Left lobe of liver (tissue), 2 donors: ENCODE measurements around the gene C1QTNF12. TPM values are rescaled to one million over a fixed set of nuclear protein-coding genes. Genes with fewer than 3 reads are reported as not detected.
"Not testable (repeated sequence)": the region's sequence is repeated elsewhere in the genome, so short reads cannot be mapped to it uniquely, and the experiment has no call there.

Source experiments
- ATAC-seq: fragments of 200-7000 bp; cut with Tn5 transposase; one replicate; pipeline ENCODE4 v1.9.1; 2020; ENCODE audit warnings: mild to moderate bottlenecking, moderate library complexity
- DNase-seq: peaks from one replicate; pipeline ENCODE4 v3.0.0-alpha.2; 2020; ENCODE audit warnings: low spot score
- total RNA-seq: library from RNA; stranded (reverse); gene quantifications from one replicate; pipeline ENCODE4 v1.2.1, GENCODE V29; 2021
- donor health status: DM: no; HTN: no; CAD: no; lungs with moderate emphysema.
- donor health status: DM: no; HTN: yes; CAD: no.

Gene C1QTNF12
- total RNA-seq, 1 donor from 2014 or later: 3.5 TPM

DNA sequence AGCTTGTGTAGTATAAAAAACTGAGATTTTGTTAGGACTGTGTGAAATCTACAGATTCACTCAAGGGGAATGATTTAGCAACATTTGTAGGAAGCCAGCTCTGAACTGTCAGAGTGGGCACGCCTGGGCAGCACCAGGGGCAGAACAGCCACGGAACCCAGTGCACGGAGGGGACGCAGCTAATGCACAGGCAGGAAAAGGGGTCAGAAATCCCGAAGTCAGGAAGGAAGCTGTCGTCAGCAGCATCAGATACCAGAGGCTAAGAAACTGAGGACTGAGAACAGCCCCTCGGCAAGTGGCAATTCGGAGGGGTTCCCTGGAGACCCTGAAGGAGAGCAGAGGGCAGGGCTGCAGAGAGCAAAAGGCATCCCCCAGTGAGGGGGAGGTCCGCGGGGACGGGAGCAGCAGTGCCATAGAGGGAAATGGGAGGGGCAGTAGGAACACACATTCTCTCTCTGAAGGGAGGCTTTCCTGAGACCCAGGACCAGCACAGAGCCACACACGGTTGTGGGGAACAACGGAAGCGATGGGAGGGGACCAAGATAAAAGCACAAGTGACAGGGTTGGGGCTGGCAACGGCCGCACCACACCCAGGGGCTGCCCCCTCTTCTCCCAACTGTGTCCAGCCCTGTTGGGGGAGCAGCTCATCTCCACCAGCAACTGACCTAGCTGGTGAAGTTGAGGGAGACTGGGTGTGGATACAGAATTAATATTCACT is 14.5 kb upstream of the C1QTNF12 start:
- ATAC-seq: peak; percentile 23
- DNase-seq: no peak

- ATAC-seq (no peak), DNase-seq (no peak)
Measured at GRCh38 chr1:1259951-1260600, 13.6 kb upstream of the C1QTNF12 start.

DNA sequence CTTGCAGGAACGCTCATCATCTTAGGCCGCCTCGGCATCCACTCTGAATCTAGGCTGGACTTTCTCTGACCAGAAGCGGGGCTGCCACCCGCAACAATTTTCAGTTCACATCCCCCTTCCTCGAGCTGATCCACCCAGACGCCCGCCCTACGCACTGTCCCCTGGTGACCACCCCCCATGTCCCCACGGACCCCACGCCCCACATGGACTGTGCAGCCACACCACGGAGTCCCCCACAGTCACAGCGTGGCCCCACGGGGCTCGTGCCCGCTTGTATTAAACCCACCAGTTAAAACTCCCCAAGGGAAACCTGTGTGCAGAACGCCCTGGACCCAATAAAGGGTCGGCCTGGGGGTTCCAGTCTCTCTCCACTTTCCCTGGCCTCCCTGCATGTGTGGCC is 13.0 kb upstream of the C1QTNF12 start:
- DNase-seq: no peak
- ATAC-seq: no peak

DNA sequence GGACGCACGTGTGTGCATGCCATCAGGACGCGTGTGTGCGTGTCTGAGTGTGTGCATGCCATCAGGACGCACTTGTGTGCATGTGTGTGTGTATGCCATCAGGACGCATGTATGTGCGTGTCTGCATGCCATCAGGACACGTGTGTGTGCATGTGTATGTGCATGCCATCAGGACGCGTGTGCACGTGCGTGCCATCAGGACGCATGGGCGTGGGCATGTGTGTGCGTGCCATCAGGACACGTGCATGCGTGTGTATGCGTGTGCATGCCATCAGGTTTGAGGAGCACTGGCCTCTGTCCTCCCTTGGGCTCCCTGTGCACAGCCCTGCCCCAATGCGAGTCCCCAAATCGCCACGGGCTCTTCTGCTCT is 12.6 kb upstream of the C1QTNF12 start:
- DNase-seq: no peak
- ATAC-seq: no peak

DNA sequence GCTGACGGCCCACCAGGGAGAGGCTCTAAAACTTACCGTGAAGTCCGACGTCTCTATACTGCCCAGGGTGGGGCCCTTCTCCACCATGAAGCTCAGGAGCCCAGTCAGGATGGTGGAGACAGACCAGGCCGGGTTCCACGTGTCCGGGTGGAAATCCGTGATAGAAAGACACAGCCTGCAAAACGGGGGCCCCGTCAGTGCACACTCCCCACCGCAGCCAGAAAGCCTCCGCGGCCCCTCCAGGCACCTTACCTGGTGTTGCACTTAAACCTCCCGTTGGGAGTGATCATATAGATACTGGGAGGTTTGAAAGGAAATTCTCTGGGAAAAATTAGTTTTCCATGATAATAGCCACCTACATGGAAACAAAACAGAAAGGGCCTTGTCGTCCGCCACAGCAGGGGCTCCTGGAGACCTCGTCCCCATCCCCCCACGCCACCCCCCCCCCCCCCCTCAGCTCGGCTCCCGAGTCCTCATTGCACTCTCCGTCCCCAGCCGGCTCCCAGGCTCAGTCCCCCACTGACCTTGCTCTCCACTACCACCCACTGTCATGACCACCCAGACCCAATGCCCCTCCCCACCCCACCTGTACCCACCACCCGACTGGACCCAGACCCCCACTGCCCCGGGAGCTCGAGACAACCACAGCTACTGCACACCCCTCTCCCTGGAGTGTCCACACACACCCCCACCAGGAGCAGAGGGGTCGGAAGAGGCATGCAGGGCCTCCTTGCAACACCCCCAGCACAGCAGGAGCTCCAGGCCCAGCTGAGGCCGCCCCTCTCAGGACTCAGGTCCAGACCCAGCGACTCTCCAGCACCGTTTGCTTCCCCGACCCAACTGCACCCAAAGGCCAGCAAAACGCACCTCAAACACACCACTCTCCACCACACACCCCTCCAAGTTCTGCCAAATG is 10.7 kb upstream of the C1QTNF12 start:
- no peak for DNase-seq
- ATAC-seq: no peak

DNA sequence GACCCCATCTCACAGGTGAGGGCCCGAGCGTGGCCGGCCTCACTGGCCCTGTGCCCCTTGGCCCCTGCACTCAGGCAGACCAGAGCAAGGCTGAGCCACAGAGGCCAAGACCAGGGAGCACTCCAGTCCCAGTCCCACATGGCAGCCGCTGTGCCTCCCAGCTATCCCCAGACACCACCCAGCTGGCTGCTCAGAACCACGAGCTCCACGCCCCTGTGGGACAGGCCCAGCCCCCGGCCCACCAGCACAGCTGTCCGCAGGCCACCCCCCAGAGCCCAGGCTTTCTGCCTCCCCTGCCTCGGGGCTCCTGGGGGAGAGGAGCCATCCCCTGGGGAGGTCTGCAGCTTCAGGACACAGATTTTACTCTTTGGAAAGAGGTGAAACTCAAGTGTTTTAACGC is 9.1 kb upstream of the C1QTNF12 start:
- ATAC-seq (no peak), DNase-seq (no peak)

- DNase-seq (no peak), ATAC-seq (no peak)
Measured at GRCh38 chr1:1255078-1255477, 8.6 kb upstream of the C1QTNF12 start.

GRCh38 chr1:1254667-1254998 is 8.1 kb upstream of the C1QTNF12 start:
- ATAC-seq (no peak), DNase-seq (no peak)

DNA sequence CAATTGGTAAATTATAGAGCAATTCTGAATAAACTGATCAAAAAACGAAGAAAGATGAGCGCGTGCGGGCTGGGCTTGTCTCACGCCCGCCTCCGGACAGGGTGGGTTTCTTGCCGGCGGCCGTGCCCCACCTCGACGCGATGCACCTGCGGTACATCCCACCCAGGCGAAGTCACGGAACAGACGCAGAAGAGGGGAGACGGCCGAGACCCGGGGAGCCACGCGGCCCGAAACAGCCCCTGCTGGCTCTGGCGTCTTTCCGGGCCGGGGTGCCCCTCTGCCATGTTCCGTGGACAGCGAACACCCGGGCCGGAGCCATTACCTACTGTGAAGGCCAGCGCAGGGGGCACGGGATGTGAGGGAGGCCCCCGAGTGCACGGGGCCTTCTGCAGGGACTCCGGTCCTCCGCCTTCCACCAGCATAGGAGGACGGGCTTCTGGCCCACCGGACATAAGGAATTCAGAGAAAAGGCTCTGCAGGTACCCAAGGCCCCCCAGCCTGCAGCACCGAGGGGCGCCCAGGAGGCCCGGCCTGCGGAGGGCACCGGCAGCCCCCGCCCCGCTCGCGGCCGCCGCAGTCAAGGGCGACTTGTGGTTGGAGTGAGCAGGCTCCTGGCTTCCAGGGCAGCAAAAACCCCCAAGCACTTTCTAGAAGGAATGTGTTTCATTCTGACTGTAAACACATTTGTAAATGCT is 7.6 kb upstream of the C1QTNF12 start:
- DNase-seq: no peak
- ATAC-seq: no peak

DNA sequence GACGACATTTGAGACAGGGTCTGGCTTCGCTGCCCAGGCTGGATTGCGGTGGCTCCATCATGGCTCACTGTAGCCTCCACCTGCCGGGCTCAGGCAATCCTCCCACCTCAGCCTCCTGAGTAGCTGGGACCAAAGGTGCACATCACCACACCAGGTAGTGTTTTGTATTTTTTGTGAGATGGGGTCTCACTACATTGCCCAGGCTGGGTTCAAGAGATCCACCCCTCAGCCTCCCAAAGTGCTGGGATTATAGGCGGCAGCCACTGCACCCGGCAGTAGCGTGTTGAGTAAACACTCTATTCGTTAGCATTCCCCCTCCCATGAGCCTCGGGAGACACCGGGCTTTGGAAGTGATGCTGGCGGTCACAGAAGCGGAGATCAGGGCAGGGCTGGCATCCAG is 6.8 kb upstream of the C1QTNF12 start:
- ATAC-seq (no peak), DNase-seq (no peak)

GRCh38 chr1:1250786-1251284 is 4.3 kb upstream of the C1QTNF12 start:
- DNase-seq (no peak), ATAC-seq (no peak)

DNA sequence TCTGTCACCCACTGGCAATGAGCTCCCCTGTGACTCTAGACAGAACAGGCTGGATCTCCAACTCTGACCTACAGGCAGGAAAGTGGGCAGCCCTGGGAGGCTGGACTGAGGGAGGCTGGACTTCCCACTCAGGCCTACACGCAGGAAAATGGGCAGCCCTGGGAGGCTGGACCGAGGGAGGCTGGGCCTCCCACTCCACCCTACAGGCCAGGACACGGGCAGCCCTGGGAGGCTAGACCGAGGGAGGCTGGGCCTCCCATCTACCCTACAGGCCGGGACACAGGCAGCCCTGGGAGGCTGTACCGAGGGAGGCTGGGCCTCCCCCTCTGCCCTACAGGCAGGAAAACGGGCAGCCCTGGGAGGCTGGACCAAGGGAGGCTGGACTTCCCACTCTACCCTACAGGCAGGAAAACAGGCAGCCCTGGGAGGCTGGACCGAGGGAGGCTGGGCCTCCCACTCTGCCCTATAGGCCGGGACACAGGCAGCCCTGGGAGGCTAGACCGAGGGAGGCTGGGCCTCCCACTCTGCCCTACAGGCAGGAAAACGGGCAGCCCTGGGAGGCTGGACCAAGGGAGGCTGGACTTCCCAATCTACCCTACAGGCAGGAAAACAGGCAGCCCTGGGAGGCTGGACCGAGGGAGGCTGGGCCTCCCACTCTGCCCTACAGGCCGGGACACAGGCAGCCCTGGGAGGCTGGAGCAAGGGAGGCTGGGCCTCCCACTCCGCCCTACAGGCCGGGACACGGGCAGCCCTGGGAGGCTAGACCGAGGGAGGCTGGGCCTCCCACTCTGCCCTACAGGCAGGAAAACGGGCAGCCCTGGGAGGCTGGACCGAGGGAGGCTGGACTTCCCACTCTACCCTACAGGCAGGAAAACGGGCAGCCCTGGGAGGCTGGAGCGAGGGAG is 1.7 kb upstream of the C1QTNF12 start:
- DNase-seq, ATAC-seq: not testable (repeated sequence)

DNA sequence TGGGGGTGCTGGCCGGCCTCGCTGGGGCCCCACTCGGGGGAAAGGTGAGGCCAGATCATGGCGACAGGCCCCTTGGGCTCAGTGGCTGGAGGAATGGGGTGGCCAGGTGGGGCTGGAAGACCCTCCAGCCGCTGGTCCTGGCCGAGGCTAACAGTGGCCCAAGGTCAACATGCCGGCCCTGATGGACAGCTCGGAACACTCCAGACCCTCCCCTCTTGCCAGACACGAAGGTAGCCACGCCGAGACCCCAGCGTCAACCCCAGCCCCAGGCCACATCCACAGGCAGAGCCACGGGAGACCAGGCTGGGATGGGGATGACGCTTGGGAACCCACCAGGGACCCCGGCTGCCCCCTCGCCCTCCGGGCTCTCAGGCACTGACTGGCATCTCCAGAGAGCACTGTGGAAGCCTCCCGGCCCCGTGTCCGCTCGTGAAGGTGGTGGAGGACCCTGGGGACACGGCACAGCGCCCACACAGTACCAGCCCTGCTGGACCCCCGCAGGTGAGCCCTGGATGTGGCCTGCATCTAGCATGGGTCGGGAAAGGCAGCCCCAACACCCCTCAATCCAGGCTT is 905 bp upstream of the C1QTNF12 start:
- DNase-seq (no peak), ATAC-seq (peak; percentile 13)

GRCh38 chr1:1245817-1246576 is 525 bp downstream of the C1QTNF12 start:
- DNase-seq: no peak
- ATAC-seq: peak; percentile 10

DNA sequence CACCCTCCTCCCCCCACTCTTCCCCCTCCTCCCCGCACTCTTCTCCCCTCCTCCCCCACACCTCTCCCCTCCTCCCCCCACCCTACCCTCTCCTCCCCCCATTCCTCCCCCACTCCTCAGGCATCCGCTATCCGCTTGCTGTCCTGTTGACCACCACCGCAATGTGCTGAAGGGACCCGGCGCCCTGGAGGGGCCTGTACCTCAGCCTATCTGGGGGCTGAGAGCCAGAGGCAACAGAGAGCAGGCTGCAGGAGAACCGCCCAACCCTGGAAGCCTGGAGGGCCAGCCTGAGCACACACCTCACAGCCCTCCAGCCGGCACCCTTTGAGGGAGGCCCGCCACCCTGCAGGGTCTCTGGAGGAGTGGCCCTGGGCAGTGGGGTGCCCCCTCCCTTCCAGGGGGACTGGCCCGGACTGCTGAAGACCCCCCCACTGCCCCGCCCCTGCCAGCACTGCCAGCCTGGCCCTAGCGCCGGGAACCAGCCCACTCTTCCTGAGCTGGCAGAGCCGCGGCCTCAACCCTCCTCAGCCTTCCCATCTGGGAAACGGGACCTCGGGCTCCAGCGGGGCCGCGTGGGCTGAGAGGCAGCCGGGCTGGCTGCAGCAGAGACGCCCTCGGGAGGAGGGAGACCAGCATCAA is 1.2 kb downstream of the C1QTNF12 start:
- no peak for DNase-seq
- no peak for ATAC-seq

DNA sequence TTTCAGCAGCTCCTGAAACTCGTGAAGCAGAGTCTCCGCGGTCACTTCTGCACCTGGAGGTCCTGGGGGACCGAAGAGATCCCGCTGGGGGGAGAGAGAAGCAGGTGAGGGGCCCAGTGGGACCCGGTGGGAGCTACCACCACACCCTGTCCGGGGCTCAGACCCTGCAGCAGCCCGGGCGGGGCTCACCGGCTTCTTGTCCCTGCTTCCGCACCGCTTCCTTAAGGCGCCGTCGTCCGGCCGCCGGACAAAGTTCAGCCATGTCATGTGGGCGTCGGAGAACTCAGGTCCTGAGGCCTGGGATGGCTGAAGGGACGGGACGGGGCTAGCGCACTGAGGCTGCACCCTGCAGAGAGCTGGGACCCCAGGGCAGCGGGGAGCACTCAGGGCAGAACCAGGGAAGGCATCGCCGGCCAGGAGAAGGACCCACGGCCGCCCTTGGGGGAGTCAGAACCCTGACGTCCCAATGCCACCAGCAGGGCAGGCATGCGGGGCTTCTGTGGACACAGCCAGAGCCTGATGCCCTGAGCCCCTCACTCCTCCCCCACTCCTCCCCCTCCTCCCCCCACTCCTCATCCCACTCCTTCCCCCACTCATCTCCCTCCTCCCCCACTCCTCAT is 2.2 kb downstream of the C1QTNF12 start:
- DNase-seq (no peak), ATAC-seq (no peak)

DNA sequence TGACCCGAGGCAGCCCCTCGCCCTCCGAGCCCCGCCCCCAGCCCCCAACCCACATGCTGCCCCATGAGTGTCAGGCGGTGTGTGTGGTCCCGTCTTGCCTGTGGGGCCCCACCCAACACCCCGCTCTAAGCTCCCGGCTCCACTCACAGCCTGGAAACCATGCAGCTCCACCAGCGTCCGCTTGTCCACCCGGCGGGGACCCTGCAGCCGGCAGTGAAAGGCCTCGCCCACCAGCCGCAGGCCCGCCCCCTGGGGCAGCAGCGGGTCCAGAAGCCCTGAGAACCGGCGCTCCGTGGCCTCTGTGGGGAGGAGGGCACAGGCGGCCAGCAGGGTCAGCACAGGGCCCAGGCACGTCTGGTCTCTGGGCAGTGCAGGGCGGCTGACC is 2.7 kb downstream of the C1QTNF12 start:
- ATAC-seq: no peak
- DNase-seq: no peak

GRCh38 chr1:1243266-1243660 is 3.3 kb downstream of the C1QTNF12 start:
- no peak for DNase-seq
- ATAC-seq: no peak
